Keratinocyte (primary cell): ENCODE measurements around the gene ELL. TPM values are rescaled to one million over a fixed set of nuclear protein-coding genes. Genes with fewer than 3 reads are reported as not detected.

Experiments
- DNase-seq: peaks from one replicate; pipeline ENCODE4 v3.0.0-alpha.2; 2011; ENCODE audit warnings: low read depth, missing footprints, low spot score
- FAIRE-seq: peaks from 2 replicates; lab custom pipeline; 2011; peaks lifted over from hg19 to GRCh38; lab: Jason Lieb, UNC
- H2AFZ ChIP-seq: 2 replicates; pipeline ENCODE4 v1.6.0; 2012; ENCODE audit warnings: low read length, control low read depth, inconsistent platforms; ENCODE audit not compliant: control insufficient read depth
- H3K27ac ChIP-seq: 2 replicates; pipeline ENCODE4 v1.5.1; 2011; ENCODE audit warnings: low read length; ENCODE audit not compliant: control insufficient read depth, insufficient read depth
- H3K27me3 ChIP-seq: 3 replicates; pipeline ENCODE4 v1.6.0; 2011; ENCODE audit warnings: low read length; ENCODE audit not compliant: control insufficient read depth, insufficient read depth; ENCODE audit errors: extremely low read depth
- H3K36me3 ChIP-seq, 2 experiments: 2 replicates in 1 of 2; 3 replicates in 1 of 2; pipeline ENCODE4 v1.5.1; 2011; ENCODE audit warnings: low read length in 2 of 2, mild to moderate bottlenecking in 1 of 2; ENCODE audit not compliant: control insufficient read depth in 2 of 2, insufficient read depth in 2 of 2; ENCODE audit errors: extremely low read depth in 1 of 2
- H3K4me1 ChIP-seq: 3 replicates; pipeline ENCODE4 v1.5.1; 2011; ENCODE audit warnings: low read length; ENCODE audit not compliant: control insufficient read depth, insufficient read depth; ENCODE audit errors: extremely low read depth
- H3K4me2 ChIP-seq: 3 replicates; pipeline ENCODE4 v1.6.0; 2011; ENCODE audit warnings: low read depth, low read length; ENCODE audit not compliant: control insufficient read depth, insufficient read depth; ENCODE audit errors: extremely low read depth
- H3K4me3 ChIP-seq, 3 experiments: fragments of 200-600 bp in 1 of 3; sonication (generic) in 1 of 3; 2 replicates in 2 of 3; 3 replicates in 1 of 3; pipeline ENCODE4 v1.5.1; 2011 to 2016; ENCODE audit warnings: low read length in 3 of 3, mild to moderate bottlenecking in 3 of 3, control low read depth in 2 of 3, inconsistent platforms in 1 of 3, low read depth in 1 of 3, mixed read lengths in 1 of 3, mixed run types in 1 of 3, moderate library complexity in 1 of 3; ENCODE audit not compliant: control insufficient read depth in 2 of 3, insufficient read depth in 2 of 3; ENCODE audit errors: extremely low read depth in 1 of 3
- H3K79me2 ChIP-seq: 2 replicates; pipeline ENCODE4 v1.6.0; 2012; ENCODE audit warnings: low read length; ENCODE audit not compliant: control insufficient read depth, insufficient read depth
- H3K9ac ChIP-seq: 3 replicates; pipeline ENCODE4 v1.6.0; 2011; ENCODE audit warnings: low read length; ENCODE audit not compliant: control insufficient read depth, insufficient read depth; ENCODE audit errors: extremely low read depth
- H3K9me1 ChIP-seq: 3 replicates; pipeline ENCODE4 v1.6.0; 2011; ENCODE audit warnings: low read length; ENCODE audit not compliant: control insufficient read depth, insufficient read depth; ENCODE audit errors: extremely low read depth
- H3K9me3 ChIP-seq: 2 replicates; pipeline ENCODE4 v1.5.1; 2012; ENCODE audit warnings: low read depth, low read length; ENCODE audit not compliant: control insufficient read depth
- H4K20me1 ChIP-seq: 3 replicates; pipeline ENCODE4 v1.6.0; 2011; ENCODE audit warnings: low read length; ENCODE audit not compliant: control insufficient read depth, insufficient read depth; ENCODE audit errors: extremely low read depth
- EZH2 ChIP-seq: IDR thresholded peaks from one replicate; pipeline ENCODE4 v1.6.1; 2012; ENCODE audit warnings: inconsistent platforms, mild to moderate bottlenecking, low read length, moderate library complexity
- dilution Hi-C: fragments of 300-500 bp; cut with MboI; formaldehyde crosslinking; loops from one replicate; pipeline ENCODE4 v1.7.0; 2020; ENCODE audit warnings: low sequenced_read_pairs; ENCODE audit not compliant: extremely low pct_ligation_motif_present
- polyA plus RNA-seq, 5 experiments: library from polyadenylated mRNA; depleted of rRNA in 3 of 5; stranded (reverse) in 3 of 5; stranded (forward) in 1 of 5; unstranded in 1 of 5; fragments of >200 nt; gene quantifications; 1 replicate in 1 of 5; 2 replicates in 3 of 5; 3 replicates in 1 of 5; pipeline versions ENCODE4 v1.2.1 to v1.2.3, GENCODE V29; 2011 to 2012; ENCODE audit warnings: missing spikeins in 2 of 5, low read depth in 1 of 5, low replicate concordance in 1 of 5
- TF ChIP-seq, protein P1 (sequence below), 3 experiments: IDR thresholded peaks in 1 of 3; conservative IDR thresholded peaks in 1 of 3; optimal IDR thresholded peaks in 1 of 3; 2 replicates in 2 of 3; 3 replicates in 1 of 3; pipeline versions ENCODE3 to v1.5.1; 2011; ENCODE audit warnings: low read length in 3 of 3, mild to moderate bottlenecking in 3 of 3, moderate library complexity in 2 of 3, control low read depth in 1 of 3, inconsistent platforms in 1 of 3; ENCODE audit not compliant: insufficient read depth in 2 of 3; ENCODE audit errors: extremely low read depth in 1 of 3

The ELL gene
- polyA plus RNA-seq, 1 donor (not counting 4 experiments of a cell fraction or from before 2014, with no cell fraction given), result 4.4 TPM

DNA sequence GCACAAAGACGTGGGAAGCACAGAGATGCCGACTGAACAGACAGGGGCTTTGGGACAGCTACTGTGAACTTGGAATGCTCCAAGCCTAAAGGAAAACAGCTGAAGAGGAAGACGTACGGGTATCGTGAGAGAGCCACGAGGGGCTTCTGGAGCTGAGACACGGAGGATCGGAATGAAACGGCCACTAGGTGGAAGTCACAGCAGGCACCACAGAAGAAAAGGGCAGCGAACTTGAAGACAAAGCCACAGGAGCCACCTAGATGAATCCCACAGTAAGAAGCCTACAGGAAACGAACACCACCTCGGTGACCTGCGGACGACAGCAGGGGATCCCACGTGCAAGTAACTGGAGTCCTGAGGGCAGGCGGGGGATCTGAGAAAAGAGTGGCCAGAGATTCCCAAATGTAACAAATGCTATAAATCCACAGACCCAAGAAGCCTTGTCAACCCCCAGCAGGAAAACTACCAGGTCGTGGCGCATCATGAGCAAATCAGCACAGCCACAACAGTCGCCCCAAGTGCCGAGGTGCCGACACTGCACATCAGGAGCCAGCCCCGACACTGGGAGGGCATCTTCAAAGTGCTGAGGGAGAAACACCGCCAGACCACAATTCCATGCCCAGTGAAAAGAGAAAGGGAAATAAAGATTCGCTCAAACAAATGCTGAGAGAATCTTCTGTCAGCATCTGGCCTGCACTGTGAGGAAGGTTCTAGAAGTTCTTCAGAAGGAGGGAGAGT, 44.7 kb downstream of the ELL start:
- TF ChIP-seq EZH2, result no peak
- TF ChIP-seq, protein P1, sequence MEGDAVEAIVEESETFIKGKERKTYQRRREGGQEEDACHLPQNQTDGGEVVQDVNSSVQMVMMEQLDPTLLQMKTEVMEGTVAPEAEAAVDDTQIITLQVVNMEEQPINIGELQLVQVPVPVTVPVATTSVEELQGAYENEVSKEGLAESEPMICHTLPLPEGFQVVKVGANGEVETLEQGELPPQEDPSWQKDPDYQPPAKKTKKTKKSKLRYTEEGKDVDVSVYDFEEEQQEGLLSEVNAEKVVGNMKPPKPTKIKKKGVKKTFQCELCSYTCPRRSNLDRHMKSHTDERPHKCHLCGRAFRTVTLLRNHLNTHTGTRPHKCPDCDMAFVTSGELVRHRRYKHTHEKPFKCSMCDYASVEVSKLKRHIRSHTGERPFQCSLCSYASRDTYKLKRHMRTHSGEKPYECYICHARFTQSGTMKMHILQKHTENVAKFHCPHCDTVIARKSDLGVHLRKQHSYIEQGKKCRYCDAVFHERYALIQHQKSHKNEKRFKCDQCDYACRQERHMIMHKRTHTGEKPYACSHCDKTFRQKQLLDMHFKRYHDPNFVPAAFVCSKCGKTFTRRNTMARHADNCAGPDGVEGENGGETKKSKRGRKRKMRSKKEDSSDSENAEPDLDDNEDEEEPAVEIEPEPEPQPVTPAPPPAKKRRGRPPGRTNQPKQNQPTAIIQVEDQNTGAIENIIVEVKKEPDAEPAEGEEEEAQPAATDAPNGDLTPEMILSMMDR (optimal IDR thresholded peaks at IDR 0.05 in 1 of 3, IDR thresholded peaks at IDR 0.05 in 1 of 3, conservative IDR thresholded peaks at IDR 0.05 in 1 of 3; ENCODE audit: extremely low read depth in 1 of 3, insufficient read depth in 2 of 3, low read length in 3 of 3), result no peak
- no peak overlapping the region for H2AFZ ChIP-seq
- FAIRE-seq (no peak), DNase-seq (no peak)
- no peaks in the 10 kb centered on the region for H3K9me3 ChIP-seq
- H3K4me2 ChIP-seq, result no peak overlapping the region
- peaks cover 5 to 7% of the 10 kb centered on the region in 2 experiments for H3K36me3 ChIP-seq
- no peaks in the 10 kb centered on the region for H3K9me1 ChIP-seq
- H3K9ac ChIP-seq, result no peak overlapping the region
- dilution Hi-C loops, result no loop called here
- H4K20me1 ChIP-seq, result peaks cover 7% of the 10 kb centered on the region
- H3K79me2 ChIP-seq, result peaks cover 87% of the 10 kb centered on the region
- H3K4me3 ChIP-seq, result no peak overlapping the region
- H3K4me1 ChIP-seq, result peaks cover 28% of the 10 kb centered on the region
- H3K27ac ChIP-seq, result no peak overlapping the region
- no peaks in the 10 kb centered on the region for H3K27me3 ChIP-seq

DNA sequence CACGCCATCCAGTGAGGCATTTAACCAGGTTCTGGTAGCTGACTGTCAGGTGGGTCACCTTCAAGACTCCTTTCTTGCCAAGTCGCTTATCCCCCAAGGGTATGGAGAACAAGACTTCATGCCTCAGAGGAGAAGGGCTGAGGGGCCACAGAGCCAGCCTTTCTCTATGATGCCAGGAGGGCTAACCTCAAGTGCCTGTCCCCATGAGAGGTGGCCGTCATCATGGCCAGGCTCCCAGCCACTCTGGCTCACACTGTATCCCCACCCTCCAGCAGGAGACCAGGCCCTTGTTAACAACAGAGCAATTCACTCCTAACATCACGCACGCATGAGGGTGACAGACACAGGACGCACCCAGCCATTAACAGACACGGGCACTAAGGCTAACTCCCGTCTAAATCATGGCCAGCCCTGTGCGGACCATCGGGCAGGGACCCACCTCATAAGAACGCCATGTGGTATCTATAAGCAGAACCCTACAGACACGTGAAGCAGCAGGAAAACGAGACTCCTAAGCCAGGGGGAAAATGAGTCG, 45.3 kb downstream of the ELL start:
- H3K9me3 ChIP-seq, result no peaks in the 10 kb centered on the region
- H4K20me1 ChIP-seq, result peaks cover 7% of the 10 kb centered on the region
- H3K36me3 ChIP-seq, result peaks cover 5 to 7% of the 10 kb centered on the region in 2 experiments
- no peaks in the 10 kb centered on the region for H3K9me1 ChIP-seq
- H3K27ac ChIP-seq, result no peak overlapping the region
- DNase-seq (no peak), FAIRE-seq (no peak)
- no peaks in the 10 kb centered on the region for H3K27me3 ChIP-seq
- H3K4me2 ChIP-seq, result no peak overlapping the region
- no peak overlapping the region for H2AFZ ChIP-seq
- peaks cover 82% of the 10 kb centered on the region for H3K79me2 ChIP-seq
- H3K4me1 ChIP-seq, result peaks cover 28% of the 10 kb centered on the region
- dilution Hi-C loops, result no loop called here
- H3K9ac ChIP-seq, result no peak overlapping the region
- no peak for TF ChIP-seq EZH2
- TF ChIP-seq, protein P1 (optimal IDR thresholded peaks at IDR 0.05 in 1 of 3, IDR thresholded peaks at IDR 0.05 in 1 of 3, conservative IDR thresholded peaks at IDR 0.05 in 1 of 3; ENCODE audit: extremely low read depth in 1 of 3, insufficient read depth in 2 of 3, low read length in 3 of 3), result no peak
- no peak overlapping the region for H3K4me3 ChIP-seq
